WTC11 (cell line): Measurements from ENCODE around the gene PROB1. TPM values are rescaled to one million over a fixed set of nuclear protein-coding genes. Genes with fewer than 3 reads are reported as not detected.

Experiments
- CREM ChIP-seq: sonication (generic); formaldehyde crosslinking; IDR thresholded peaks from 2 replicates; pipeline ENCODE4 v1.8.1; 2022; ENCODE audit warnings: mild to moderate bottlenecking, missing genetic modification reagents, moderate library complexity
- FOXK1 ChIP-seq: sonication (generic); formaldehyde crosslinking; IDR thresholded peaks from 2 replicates; pipeline ENCODE4 v1.8.0; 2022; ENCODE audit warnings: mild to moderate bottlenecking, moderate library complexity, missing genetic modification reagents
- HMGA2 ChIP-seq: fragments of 250-450 bp; sonication (Bioruptor Pico); IDR thresholded peaks from 2 replicates; pipeline ENCODE4 v1.4.0; 2021; ENCODE audit warnings: mild to moderate bottlenecking, moderate library complexity
- MXD4 ChIP-seq: fragments of 250-450 bp; sonication (Bioruptor Pico); IDR thresholded peaks from 2 replicates; pipeline ENCODE4 v1.8.0; 2021; ENCODE audit warnings: mild to moderate bottlenecking, moderate library complexity, borderline replicate concordance
- NR3C1 ChIP-seq: sonication (generic); formaldehyde crosslinking; conservative IDR thresholded peaks from 2 replicates; pipeline ENCODE4 v1.8.1; 2023; ENCODE audit warnings: low read depth, mild to moderate bottlenecking, missing genetic modification reagents
- PRRX2 ChIP-seq: fragments of 250-450 bp; sonication (Bioruptor Pico); IDR thresholded peaks from 2 replicates; pipeline ENCODE4 v1.8.0; 2021; ENCODE audit warnings: mild to moderate bottlenecking
- RORB ChIP-seq: fragments of 250-450 bp; sonication (Bioruptor Pico); IDR thresholded peaks from 2 replicates; pipeline ENCODE4 v1.9.0; 2021; ENCODE audit warnings: mild to moderate bottlenecking
- SMAD3 ChIP-seq: sonication (generic); formaldehyde crosslinking; IDR thresholded peaks from 2 replicates; pipeline ENCODE4 v1.8.0; 2022; ENCODE audit warnings: missing genetic modification reagents, mild to moderate bottlenecking, borderline replicate concordance
- TCF7 ChIP-seq: sonication (generic); formaldehyde crosslinking; IDR thresholded peaks from 2 replicates; pipeline ENCODE4 v1.8.0; 2022; ENCODE audit warnings: mild to moderate bottlenecking, low read depth, missing genetic modification reagents, moderate library complexity
- ZBTB21 ChIP-seq: sonication (generic); formaldehyde crosslinking; IDR thresholded peaks from 2 replicates; pipeline ENCODE4 v1.8.1; 2023; ENCODE audit warnings: mild to moderate bottlenecking, missing genetic modification reagents, borderline replicate concordance
- ZNF121 ChIP-seq: sonication (generic); formaldehyde crosslinking; IDR thresholded peaks from 2 replicates; pipeline ENCODE4 v1.8.0; 2023; ENCODE audit warnings: missing genetic modification reagents
- ZNF219 ChIP-seq: sonication (generic); formaldehyde crosslinking; IDR thresholded peaks from 2 replicates; pipeline ENCODE4 v1.8.0; 2023; ENCODE audit warnings: missing genetic modification reagents, mild to moderate bottlenecking, borderline replicate concordance
- ZNF232 ChIP-seq: sonication (generic); formaldehyde crosslinking; IDR thresholded peaks from 2 replicates; pipeline ENCODE4 v1.8.0; 2022; ENCODE audit warnings: mild to moderate bottlenecking, missing genetic modification reagents
- ZNF317 ChIP-seq: sonication (generic); formaldehyde crosslinking; IDR thresholded peaks from 2 replicates; pipeline ENCODE4 v1.8.1; 2023; ENCODE audit warnings: low read depth, mild to moderate bottlenecking, moderate library complexity, missing genetic modification reagents, borderline replicate concordance
- total RNA-seq: library from RNA; stranded (reverse); gene quantifications from 3 replicates; pipeline ENCODE4 v1.2.3, GENCODE V29; 2021
- TF ChIP-seq, protein P1 (sequence below): sonication (generic); formaldehyde crosslinking; IDR thresholded peaks from 2 replicates; pipeline ENCODE4 v1.8.1; 2022; ENCODE audit warnings: low read depth, missing genetic modification reagents, borderline replicate concordance
- TF ChIP-seq, protein P2 (sequence below): fragments of 250-450 bp; sonication (Bioruptor Pico); IDR thresholded peaks from 2 replicates; pipeline ENCODE4 v1.9.0; 2021; ENCODE audit warnings: mild to moderate bottlenecking
- TF ChIP-seq, protein P3 (sequence below): fragments of 250-450 bp; sonication (Bioruptor Pico); IDR thresholded peaks from 2 replicates; pipeline ENCODE4 v2.1.2; 2022; ENCODE audit warnings: mild to moderate bottlenecking, moderate library complexity
- TF ChIP-seq, protein P4 (sequence below): sonication (generic); formaldehyde crosslinking; IDR thresholded peaks from 2 replicates; pipeline ENCODE4 v1.8.1; 2022; ENCODE audit warnings: low read depth, mild to moderate bottlenecking, moderate library complexity, missing genetic modification reagents, borderline replicate concordance
- TF ChIP-seq, protein P5 (sequence below): sonication (generic); formaldehyde crosslinking; IDR thresholded peaks from 2 replicates; pipeline ENCODE4 v1.8.1; 2023; ENCODE audit warnings: mild to moderate bottlenecking, missing genetic modification reagents
- TF ChIP-seq, protein P6 (sequence below): sonication (generic); formaldehyde crosslinking; IDR thresholded peaks from 2 replicates; pipeline ENCODE4 v1.8.1; 2023; ENCODE audit warnings: mild to moderate bottlenecking, moderate library complexity, missing genetic modification reagents
- TF ChIP-seq, protein P7 (sequence below): sonication (generic); formaldehyde crosslinking; IDR thresholded peaks from 2 replicates; pipeline ENCODE4 v1.8.1; 2023; ENCODE audit warnings: mild to moderate bottlenecking, missing genetic modification reagents, moderate library complexity
- TF ChIP-seq, protein P8 (sequence below): fragments of 200-600 bp; IDR thresholded peaks from 2 replicates; pipeline ENCODE4 v1.8.0; 2022; ENCODE audit warnings: antibody characterized with exemption

PROB1 gene
- total RNA-seq, 1 experiment from 2014 or later: 2.5 TPM

DNA sequence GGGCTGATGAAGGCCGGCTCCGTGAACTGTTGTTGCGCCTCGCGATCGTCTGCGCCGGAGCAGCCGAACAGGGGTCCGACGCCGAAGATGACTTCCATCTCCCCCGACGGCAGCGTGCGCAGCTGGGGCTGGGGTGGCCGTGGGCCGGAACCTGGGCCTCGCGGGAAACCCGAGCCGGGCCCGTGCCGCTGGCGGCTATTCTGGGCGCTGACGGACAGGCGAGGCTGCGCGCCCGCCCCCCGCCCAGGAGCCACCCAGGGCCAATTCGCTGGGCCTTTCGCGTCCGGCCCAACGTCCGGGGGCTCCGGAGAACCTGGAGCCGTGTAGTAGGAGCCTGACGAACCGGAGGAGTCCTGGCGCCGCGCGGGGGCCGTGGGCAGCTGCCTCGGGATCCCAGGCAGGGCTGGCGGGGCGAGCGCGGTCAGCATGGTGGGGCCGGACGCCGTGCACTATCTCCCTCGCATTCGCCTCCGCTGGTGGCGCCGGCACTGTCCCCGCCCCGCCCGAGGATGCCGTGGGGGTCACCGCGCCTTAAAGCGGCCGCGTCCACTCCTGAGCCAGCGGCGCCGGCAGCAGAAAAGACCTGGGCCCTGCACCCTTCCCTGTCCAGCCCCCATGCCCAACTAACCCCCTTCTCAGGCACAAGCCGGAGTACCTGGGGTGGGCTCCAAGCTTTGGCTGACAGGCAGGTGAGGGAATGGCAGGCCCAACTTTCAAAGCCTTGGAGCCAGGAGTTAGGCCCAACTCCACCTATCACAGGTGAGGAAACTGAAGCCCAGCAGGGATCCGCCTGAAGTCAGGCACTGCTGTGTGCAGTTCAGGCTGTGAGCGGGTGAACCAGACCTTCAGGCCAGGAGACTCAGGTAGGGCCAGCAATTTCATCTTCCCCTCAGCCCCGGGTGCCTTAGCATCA, at the start of gene PROB1 (continued):
- no peak for TF ChIP-seq ZNF232 (CRISPR knock-in tag)
- TF ChIP-seq ZBTB21 (CRISPR knock-in tag): no peak
- no peak for TF ChIP-seq SMAD3 (CRISPR knock-in tag)
- no peak for TF ChIP-seq ZNF219 (CRISPR knock-in tag)
- TF ChIP-seq, protein P1, sequence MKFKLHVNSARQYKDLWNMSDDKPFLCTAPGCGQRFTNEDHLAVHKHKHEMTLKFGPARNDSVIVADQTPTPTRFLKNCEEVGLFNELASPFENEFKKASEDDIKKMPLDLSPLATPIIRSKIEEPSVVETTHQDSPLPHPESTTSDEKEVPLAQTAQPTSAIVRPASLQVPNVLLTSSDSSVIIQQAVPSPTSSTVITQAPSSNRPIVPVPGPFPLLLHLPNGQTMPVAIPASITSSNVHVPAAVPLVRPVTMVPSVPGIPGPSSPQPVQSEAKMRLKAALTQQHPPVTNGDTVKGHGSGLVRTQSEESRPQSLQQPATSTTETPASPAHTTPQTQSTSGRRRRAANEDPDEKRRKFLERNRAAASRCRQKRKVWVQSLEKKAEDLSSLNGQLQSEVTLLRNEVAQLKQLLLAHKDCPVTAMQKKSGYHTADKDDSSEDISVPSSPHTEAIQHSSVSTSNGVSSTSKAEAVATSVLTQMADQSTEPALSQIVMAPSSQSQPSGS (CRISPR knock-in tag): no peak
- no peak for TF ChIP-seq PRRX2 (CRISPR knock-in tag)
- no peak for TF ChIP-seq RORB
- TF ChIP-seq MXD4 (CRISPR knock-in tag): no peak
- TF ChIP-seq, protein P2, sequence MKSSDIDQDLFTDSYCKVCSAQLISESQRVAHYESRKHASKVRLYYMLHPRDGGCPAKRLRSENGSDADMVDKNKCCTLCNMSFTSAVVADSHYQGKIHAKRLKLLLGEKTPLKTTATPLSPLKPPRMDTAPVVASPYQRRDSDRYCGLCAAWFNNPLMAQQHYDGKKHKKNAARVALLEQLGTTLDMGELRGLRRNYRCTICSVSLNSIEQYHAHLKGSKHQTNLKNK: no peak
- TF ChIP-seq CREM: no peak
- TF ChIP-seq, protein P3, sequence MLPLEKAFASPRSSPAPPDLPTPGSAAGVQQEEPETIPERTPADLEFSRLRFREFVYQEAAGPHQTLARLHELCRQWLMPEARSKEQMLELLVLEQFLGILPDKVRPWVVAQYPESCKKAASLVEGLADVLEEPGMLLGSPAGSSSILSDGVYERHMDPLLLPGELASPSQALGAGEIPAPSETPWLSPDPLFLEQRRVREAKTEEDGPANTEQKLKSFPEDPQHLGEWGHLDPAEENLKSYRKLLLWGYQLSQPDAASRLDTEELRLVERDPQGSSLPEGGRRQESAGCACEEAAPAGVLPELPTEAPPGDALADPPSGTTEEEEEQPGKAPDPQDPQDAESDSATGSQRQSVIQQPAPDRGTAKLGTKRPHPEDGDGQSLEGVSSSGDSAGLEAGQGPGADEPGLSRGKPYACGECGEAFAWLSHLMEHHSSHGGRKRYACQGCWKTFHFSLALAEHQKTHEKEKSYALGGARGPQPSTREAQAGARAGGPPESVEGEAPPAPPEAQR: no peak
- TF ChIP-seq, protein P4, sequence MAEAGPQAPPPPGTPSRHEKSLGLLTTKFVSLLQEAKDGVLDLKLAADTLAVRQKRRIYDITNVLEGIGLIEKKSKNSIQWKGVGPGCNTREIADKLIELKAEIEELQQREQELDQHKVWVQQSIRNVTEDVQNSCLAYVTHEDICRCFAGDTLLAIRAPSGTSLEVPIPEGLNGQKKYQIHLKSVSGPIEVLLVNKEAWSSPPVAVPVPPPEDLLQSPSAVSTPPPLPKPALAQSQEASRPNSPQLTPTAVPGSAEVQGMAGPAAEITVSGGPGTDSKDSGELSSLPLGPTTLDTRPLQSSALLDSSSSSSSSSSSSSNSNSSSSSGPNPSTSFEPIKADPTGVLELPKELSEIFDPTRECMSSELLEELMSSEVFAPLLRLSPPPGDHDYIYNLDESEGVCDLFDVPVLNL (CRISPR knock-in tag): no peak
- peak; percentile 24; the same call in 1 of the 2 replicates for TF ChIP-seq FOXK1 (CRISPR knock-in tag)
- TF ChIP-seq ZNF317 (CRISPR knock-in tag): 0 out of 2 replicates have a peak, but pooled peaks have one; percentile 16
- TF ChIP-seq ZNF121 (CRISPR knock-in tag): no peak
- TF ChIP-seq, protein P5, sequence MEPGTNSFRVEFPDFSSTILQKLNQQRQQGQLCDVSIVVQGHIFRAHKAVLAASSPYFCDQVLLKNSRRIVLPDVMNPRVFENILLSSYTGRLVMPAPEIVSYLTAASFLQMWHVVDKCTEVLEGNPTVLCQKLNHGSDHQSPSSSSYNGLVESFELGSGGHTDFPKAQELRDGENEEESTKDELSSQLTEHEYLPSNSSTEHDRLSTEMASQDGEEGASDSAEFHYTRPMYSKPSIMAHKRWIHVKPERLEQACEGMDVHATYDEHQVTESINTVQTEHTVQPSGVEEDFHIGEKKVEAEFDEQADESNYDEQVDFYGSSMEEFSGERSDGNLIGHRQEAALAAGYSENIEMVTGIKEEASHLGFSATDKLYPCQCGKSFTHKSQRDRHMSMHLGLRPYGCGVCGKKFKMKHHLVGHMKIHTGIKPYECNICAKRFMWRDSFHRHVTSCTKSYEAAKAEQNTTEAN (CRISPR knock-in tag): no peak
- TF ChIP-seq, protein P6, sequence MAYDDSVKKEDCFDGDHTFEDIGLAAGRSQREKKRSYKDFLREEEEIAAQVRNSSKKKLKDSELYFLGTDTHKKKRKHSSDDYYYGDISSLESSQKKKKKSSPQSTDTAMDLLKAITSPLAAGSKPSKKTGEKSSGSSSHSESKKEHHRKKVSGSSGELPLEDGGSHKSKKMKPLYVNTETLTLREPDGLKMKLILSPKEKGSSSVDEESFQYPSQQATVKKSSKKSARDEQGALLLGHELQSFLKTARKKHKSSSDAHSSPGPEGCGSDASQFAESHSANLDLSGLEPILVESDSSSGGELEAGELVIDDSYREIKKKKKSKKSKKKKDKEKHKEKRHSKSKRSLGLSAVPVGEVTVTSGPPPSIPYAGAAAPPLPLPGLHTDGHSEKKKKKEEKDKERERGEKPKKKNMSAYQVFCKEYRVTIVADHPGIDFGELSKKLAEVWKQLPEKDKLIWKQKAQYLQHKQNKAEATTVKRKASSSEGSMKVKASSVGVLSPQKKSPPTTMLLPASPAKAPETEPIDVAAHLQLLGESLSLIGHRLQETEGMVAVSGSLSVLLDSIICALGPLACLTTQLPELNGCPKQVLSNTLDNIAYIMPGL (CRISPR knock-in tag): no peak; the same call in 1 of the 2 replicates
- TF ChIP-seq, protein P7, sequence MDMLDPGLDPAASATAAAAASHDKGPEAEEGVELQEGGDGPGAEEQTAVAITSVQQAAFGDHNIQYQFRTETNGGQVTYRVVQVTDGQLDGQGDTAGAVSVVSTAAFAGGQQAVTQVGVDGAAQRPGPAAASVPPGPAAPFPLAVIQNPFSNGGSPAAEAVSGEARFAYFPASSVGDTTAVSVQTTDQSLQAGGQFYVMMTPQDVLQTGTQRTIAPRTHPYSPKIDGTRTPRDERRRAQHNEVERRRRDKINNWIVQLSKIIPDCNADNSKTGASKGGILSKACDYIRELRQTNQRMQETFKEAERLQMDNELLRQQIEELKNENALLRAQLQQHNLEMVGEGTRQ (CRISPR knock-in tag): no peak
- TF ChIP-seq HMGA2: no peak
- no peak for TF ChIP-seq TCF7
- TF ChIP-seq, protein P8, sequence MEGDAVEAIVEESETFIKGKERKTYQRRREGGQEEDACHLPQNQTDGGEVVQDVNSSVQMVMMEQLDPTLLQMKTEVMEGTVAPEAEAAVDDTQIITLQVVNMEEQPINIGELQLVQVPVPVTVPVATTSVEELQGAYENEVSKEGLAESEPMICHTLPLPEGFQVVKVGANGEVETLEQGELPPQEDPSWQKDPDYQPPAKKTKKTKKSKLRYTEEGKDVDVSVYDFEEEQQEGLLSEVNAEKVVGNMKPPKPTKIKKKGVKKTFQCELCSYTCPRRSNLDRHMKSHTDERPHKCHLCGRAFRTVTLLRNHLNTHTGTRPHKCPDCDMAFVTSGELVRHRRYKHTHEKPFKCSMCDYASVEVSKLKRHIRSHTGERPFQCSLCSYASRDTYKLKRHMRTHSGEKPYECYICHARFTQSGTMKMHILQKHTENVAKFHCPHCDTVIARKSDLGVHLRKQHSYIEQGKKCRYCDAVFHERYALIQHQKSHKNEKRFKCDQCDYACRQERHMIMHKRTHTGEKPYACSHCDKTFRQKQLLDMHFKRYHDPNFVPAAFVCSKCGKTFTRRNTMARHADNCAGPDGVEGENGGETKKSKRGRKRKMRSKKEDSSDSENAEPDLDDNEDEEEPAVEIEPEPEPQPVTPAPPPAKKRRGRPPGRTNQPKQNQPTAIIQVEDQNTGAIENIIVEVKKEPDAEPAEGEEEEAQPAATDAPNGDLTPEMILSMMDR: no peak
- TF ChIP-seq NR3C1 (CRISPR knock-in tag): 0 out of 2 replicates have a peak, but pooled peaks have one; percentile 50
